HEK293 (cell line): ENCODE results near the gene KCNMB2.

ENCODE experiments used
- CTCF ChIA-PET: fragments of 350-600 bp; formaldehyde crosslinking; extraction: SDS; loops from one replicate; lab custom pipeline; 2021; ENCODE audit warnings: antibody characterized with exemption; lab: Yijun Ruan, JAX
- POLR2A ChIA-PET: fragments of 300-600 bp; formaldehyde crosslinking; extraction: SDS; loops from one replicate; lab custom pipeline; 2020; ENCODE audit warnings: antibody characterized with exemption, inconsistent platforms; lab: Yijun Ruan, JAX
- H3K27ac ChIP-seq: fragments of 200-500 bp; sonication (Bioruptor generic); 2 replicates; pipeline ENCODE4 v1.5.1; 2014; ENCODE audit warnings: low read depth, low read length, control low read depth, inconsistent platforms; ENCODE audit errors: extremely low read depth
- H3K36me3 ChIP-seq, 2 experiments: fragments of 200-500 bp in 1 of 2; sonication (Bioruptor generic) in 1 of 2; 1 replicate in 1 of 2; 2 replicates in 1 of 2; pipeline ENCODE4 v1.5.1; 2014 to 2017; ENCODE audit warnings: inconsistent platforms in 2 of 2, low read length in 2 of 2; ENCODE audit not compliant: control insufficient read depth in 2 of 2, insufficient read depth in 1 of 2
- H3K4me1 ChIP-seq: fragments of 200-500 bp; sonication (Bioruptor generic); 2 replicates; pipeline ENCODE4 v1.5.1; 2014; ENCODE audit warnings: mild to moderate bottlenecking, low read length, inconsistent platforms; ENCODE audit not compliant: control insufficient read depth, insufficient read depth
- H3K4me3 ChIP-seq: 2 replicates; pipeline ENCODE4 v1.5.1; 2011; ENCODE audit warnings: low read depth, mild to moderate bottlenecking, control low read depth, low read length, moderate library complexity
- H3K9me3 ChIP-seq: fragments of 200-500 bp; sonication (Bioruptor generic); 2 replicates; pipeline ENCODE4 v1.5.1; 2014; ENCODE audit warnings: low read depth, low read length, inconsistent platforms; ENCODE audit not compliant: control insufficient read depth, insufficient read depth
- BCL6B ChIP-seq: fragments of 450-650 bp; formaldehyde crosslinking; IDR thresholded peaks from 2 replicates; pipeline ENCODE4 v1.5.1; 2017; ENCODE audit warnings: missing biosample characterization, missing genetic modification characterization
- GLIS1 ChIP-seq: fragments of 450-650 bp; formaldehyde crosslinking; IDR thresholded peaks from 2 replicates; pipeline ENCODE4 v1.5.1; 2016; ENCODE audit warnings: missing biosample characterization, missing genetic modification characterization
- PATZ1 ChIP-seq: fragments of 450-650 bp; formaldehyde crosslinking; IDR thresholded peaks from 2 replicates; pipeline ENCODE4 v1.5.1; 2016; ENCODE audit warnings: missing biosample characterization, missing genetic modification characterization
- PRDM10 ChIP-seq: fragments of 450-650 bp; formaldehyde crosslinking; IDR thresholded peaks from 2 replicates; pipeline ENCODE4 v1.5.1; 2016; ENCODE audit warnings: missing biosample characterization, missing genetic modification characterization
- REST ChIP-seq: fragments of 450-650 bp; formaldehyde crosslinking; IDR thresholded peaks from 2 replicates; pipeline ENCODE4 v1.5.1; 2016; ENCODE audit warnings: missing biosample characterization, missing genetic modification characterization
- ZBTB11 ChIP-seq: fragments of 450-650 bp; formaldehyde crosslinking; conservative IDR thresholded peaks from 2 replicates; pipeline ENCODE4 v1.5.1; 2016; ENCODE audit warnings: low read depth, missing biosample characterization, missing genetic modification characterization
- ZFP41 ChIP-seq: fragments of 450-650 bp; formaldehyde crosslinking; IDR thresholded peaks from 2 replicates; pipeline ENCODE4 v1.5.1; 2016; ENCODE audit warnings: missing biosample characterization, missing genetic modification characterization, borderline replicate concordance
- ZNF133 ChIP-seq: fragments of 450-650 bp; formaldehyde crosslinking; IDR thresholded peaks from 2 replicates; pipeline ENCODE4 v1.5.1; 2016; ENCODE audit warnings: missing biosample characterization, missing genetic modification characterization
- ZNF155 ChIP-seq: fragments of 450-650 bp; formaldehyde crosslinking; IDR thresholded peaks from 2 replicates; pipeline ENCODE4 v1.5.1; 2016; ENCODE audit warnings: missing biosample characterization, missing genetic modification characterization
- ZNF202 ChIP-seq: fragments of 450-650 bp; formaldehyde crosslinking; IDR thresholded peaks from 2 replicates; pipeline ENCODE4 v1.5.1; 2016; ENCODE audit warnings: missing biosample characterization, missing genetic modification characterization, borderline replicate concordance
- ZNF335 ChIP-seq: fragments of 450-650 bp; formaldehyde crosslinking; conservative IDR thresholded peaks from 2 replicates; pipeline ENCODE4 v1.5.1; 2016; ENCODE audit warnings: missing biosample characterization, missing genetic modification characterization
- ZNF366 ChIP-seq: fragments of 450-650 bp; formaldehyde crosslinking; conservative IDR thresholded peaks from 2 replicates; pipeline ENCODE4 v1.5.1; 2016; ENCODE audit warnings: missing biosample characterization, missing genetic modification characterization
- ZNF521 ChIP-seq: fragments of 450-650 bp; formaldehyde crosslinking; IDR thresholded peaks from 2 replicates; pipeline ENCODE4 v1.5.1; 2017; ENCODE audit warnings: missing biosample characterization, mild to moderate bottlenecking, missing genetic modification characterization
- ZNF561 ChIP-seq: fragments of 450-650 bp; IDR thresholded peaks from 2 replicates; pipeline ENCODE4 v1.5.1; 2018; ENCODE audit warnings: missing biosample characterization, missing genetic modification characterization, borderline replicate concordance
- ZNF645 ChIP-seq: fragments of 450-650 bp; formaldehyde crosslinking; IDR thresholded peaks from 2 replicates; pipeline ENCODE4; 2016; ENCODE audit warnings: missing biosample characterization, missing genetic modification characterization
- ZNF670 ChIP-seq: fragments of 450-650 bp; formaldehyde crosslinking; IDR thresholded peaks from 2 replicates; pipeline ENCODE4 v1.5.1; 2016; ENCODE audit warnings: missing biosample characterization, missing genetic modification characterization, low read depth

KCNMB2 gene

GRCh38 chr3:178586076-178586475 lies 49.8 kb downstream of the KCNMB2 start:
- H3K9me3 ChIP-seq: no peaks in the 10 kb centered on the region
- ChIA-PET POLR2A (no interaction called here), CTCF (no interaction called here)
- no peaks in the 10 kb centered on the region for H3K4me1 ChIP-seq
- H3K4me3 ChIP-seq: no peak overlapping the region
- H3K27ac ChIP-seq: no peak overlapping the region
- TF ChIP-seq PATZ1 (no peak), ZNF670 (tag by site-specific recombination) (no peak), ZNF521 (tag by site-specific recombination) (no peak), ZNF202 (tag by site-specific recombination) (no peak), ZNF561 (tag by site-specific recombination) (no peak), BCL6B (tag by site-specific recombination) (no peak), ZFP41 (no peak), ZNF366 (tag by site-specific recombination) (no peak), ZNF133 (no peak), ZNF155 (tag by site-specific recombination) (no peak), ZBTB11 (tag by site-specific recombination) (no peak), ZNF645 (tag by site-specific recombination) (no peak), GLIS1 (tag by site-specific recombination) (no peak), ZNF335 (tag by site-specific recombination) (no peak), REST (tag by site-specific recombination) (no peak), PRDM10 (tag by site-specific recombination) (no peak)
- no peaks in the 10 kb centered on the region for H3K36me3 ChIP-seq
